Stomach (tissue), 4 donors: Measurements from ENCODE around the gene PCBD2.

Source experiments
- CTCF ChIP-seq, 7 experiments: fragments of 450-650 bp in 4 of 7; fragments of 200-600 bp in 3 of 7; sonication (generic) in 3 of 7; IDR thresholded peaks; one replicate each; pipeline ENCODE4 v1.5.1; 2016 to 2019; ENCODE audit warnings: antibody characterized with exemption in 7 of 7, control low read depth in 2 of 7, mild to moderate bottlenecking in 1 of 7
- POLR2A ChIP-seq, 4 donors: fragments of 450-650 bp; IDR thresholded peaks; one replicate each; pipeline ENCODE4 v1.6.1; 2016; ENCODE audit warnings: antibody characterized with exemption in 4 of 4, control low read depth in 2 of 4, mild to moderate bottlenecking in 1 of 4, moderate library complexity in 1 of 4
- POLR2AphosphoS5 ChIP-seq, 3 donors: sonication (generic); formaldehyde crosslinking; IDR thresholded peaks; one replicate each; pipeline ENCODE4 v1.6.1; 2016; ENCODE audit warnings: antibody characterized with exemption in 3 of 3

DNA sequence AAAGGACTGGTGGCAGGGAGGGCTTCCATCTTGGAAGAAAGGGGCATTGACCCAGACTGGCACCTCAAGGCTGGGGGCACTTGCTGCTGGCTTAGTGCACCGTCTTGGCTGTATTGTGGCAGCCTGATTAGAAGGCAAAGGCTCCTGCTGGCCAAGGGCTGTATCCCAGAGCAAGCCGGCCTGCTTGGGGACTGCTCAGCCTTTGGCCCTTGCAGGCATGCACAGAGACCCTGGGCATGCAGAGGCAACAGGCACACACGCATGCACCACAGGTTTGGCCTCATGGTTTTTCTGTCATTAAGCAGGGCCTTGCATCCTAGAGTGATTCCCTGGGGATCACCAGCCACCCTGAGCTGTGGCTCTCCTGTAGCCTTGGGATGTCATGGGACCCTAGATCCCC lies 100.1 kb downstream of the PCBD2 start:
- no peak for TF ChIP-seq CTCF (IDR thresholded peaks at IDR 0.05)
- no peak for TF ChIP-seq POLR2A (IDR thresholded peaks at IDR 0.05)
- TF ChIP-seq POLR2AphosphoS5 (IDR thresholded peaks at IDR 0.05) = no peak
